ENCODE results near the gene APOB. TPM values are rescaled to one million over a fixed set of nuclear protein-coding genes. Genes with fewer than 3 reads are reported as not detected.

Gene APOB
- total and polyA plus RNA-seq, 2 of the 13 experiments (the other 11 are each of a cell fraction or from before 2014, with no cell fraction given), result 1,569 to 2,515 TPM

DNA sequence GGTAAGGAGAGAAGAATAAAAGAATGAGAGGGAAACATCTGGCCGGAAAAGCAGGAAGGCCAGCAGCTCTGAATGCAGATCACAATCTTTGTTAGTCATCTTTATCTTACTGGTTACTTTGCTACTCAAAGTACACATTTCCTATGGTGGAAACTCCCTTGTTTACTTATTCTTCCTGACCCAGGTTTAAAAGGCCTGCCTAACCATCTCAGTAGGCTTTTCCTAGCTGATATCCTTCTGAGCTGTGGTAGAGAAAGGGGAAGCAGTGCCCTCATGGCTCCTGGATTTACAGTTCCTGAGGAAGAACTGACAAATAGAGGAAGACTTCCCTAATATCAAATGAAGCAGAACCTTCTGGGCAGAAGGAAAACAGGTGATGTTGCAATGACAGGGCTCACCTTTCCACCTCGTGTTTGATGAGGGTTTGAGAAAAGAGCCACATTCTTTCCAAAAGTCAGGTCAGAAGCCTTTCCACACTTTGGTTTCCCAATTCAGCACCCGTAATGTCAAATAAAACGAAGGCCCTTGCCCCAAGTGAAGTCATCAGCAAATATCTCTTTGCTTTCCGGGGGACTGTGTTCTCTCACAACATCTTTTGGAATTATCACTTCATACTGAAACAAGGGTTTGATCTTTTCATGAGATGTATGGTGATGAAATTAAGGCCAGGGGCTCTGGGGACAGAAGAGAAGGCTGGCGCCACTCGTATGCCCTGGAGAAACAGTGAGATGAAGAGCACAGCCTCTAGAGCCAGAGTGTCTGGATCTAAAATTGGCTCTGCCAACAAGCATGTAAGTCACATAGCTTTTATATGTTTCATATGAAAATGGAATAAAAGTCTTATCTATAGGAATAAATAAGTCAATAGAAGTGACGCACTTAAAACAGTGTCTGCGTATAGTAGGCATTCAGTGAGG is 26.7 kb upstream of the APOB start (continued):
- TF ChIP-seq, protein P1, sequence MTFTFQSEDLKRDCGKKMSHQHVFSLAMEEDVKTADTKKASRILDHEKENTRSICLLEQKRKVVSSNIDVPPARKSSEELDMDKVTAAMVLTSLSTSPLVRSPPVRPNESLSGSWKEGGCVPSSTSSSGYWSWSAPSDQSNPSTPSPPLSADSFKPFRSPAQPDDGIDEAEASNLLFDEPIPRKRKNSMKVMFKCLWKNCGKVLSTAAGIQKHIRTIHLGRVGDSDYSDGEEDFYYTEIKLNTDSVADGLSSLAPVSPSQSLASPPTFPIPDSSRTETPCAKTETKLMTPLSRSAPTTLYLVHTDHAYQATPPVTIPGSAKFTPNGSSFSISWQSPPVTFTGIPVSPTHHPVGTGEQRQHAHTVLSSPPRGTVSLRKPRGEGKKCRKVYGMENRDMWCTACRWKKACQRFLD (CRISPR knock-in tag; IDR thresholded peaks at IDR 0.05; ENCODE audit: borderline replicate concordance), result no peak
- TF ChIP-seq POLR2A (IDR thresholded peaks at IDR 0.05; ENCODE audit: insufficient read depth in 1 of 2, low read depth in 2 of 2, low read length in 2 of 2) (peak; percentile 82 to 88), TCF7 (IDR thresholded peaks at IDR 0.05; ENCODE audit: low read depth) (peak; percentile 78), ZMYM2 (CRISPR knock-in tag; IDR thresholded peaks at IDR 0.05) (no peak), CAMTA2 (CRISPR knock-in tag; IDR thresholded peaks at IDR 0.05; ENCODE audit: borderline replicate concordance) (no peak), NPAS2 (CRISPR knock-in tag; IDR thresholded peaks at IDR 0.05; ENCODE audit: borderline replicate concordance) (no peak), ZNF572 (CRISPR knock-in tag; IDR thresholded peaks at IDR 0.05) (no peak), SRSF1 (optimal IDR thresholded peaks at IDR 0.05; ENCODE audit: low read depth, low read length) (no peak), KAT7 (CRISPR knock-in tag; IDR thresholded peaks at IDR 0.05; ENCODE audit: borderline replicate concordance) (peak; percentile 79; the same call in 1 of the 2 replicates), HDAC1 (CRISPR knock-in tag; IDR thresholded peaks at IDR 0.05) (peak; percentile 90), CREBL2 (CRISPR knock-in tag; IDR thresholded peaks at IDR 0.05; ENCODE audit: borderline replicate concordance) (no peak), HOXA7 (CRISPR knock-in tag; IDR thresholded peaks at IDR 0.05) (no peak), HNF4G (IDR thresholded peaks at IDR 0.05; ENCODE audit: borderline replicate concordance, low read depth, low read length) (peak; percentile 62), HNF4G (CRISPR knock-in tag; IDR thresholded peaks at IDR 0.05; ENCODE audit: borderline replicate concordance, low read depth) (peak; percentile 91), SMC3 (IDR thresholded peaks at IDR 0.05; ENCODE audit: low read length) (0 out of 2 replicates have a peak, but pooled peaks have one; percentile 1), ZBTB39 (CRISPR knock-in tag; IDR thresholded peaks at IDR 0.05) (no peak; the same call in 1 of the 2 replicates), ZMYM3 (CRISPR knock-in tag; IDR thresholded peaks at IDR 0.05) (no peak; the same call in 1 of the 2 replicates), ZNF784 (CRISPR knock-in tag; IDR thresholded peaks at IDR 0.05; ENCODE audit: borderline replicate concordance) (0 out of 2 replicates have a peak, but pooled peaks have one; percentile 65)
- TF ChIP-seq, protein P2, sequence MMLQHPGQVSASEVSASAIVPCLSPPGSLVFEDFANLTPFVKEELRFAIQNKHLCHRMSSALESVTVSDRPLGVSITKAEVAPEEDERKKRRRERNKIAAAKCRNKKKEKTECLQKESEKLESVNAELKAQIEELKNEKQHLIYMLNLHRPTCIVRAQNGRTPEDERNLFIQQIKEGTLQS (CRISPR knock-in tag; IDR thresholded peaks at IDR 0.05), result peak; percentile 77
- TF ChIP-seq, protein P3, sequence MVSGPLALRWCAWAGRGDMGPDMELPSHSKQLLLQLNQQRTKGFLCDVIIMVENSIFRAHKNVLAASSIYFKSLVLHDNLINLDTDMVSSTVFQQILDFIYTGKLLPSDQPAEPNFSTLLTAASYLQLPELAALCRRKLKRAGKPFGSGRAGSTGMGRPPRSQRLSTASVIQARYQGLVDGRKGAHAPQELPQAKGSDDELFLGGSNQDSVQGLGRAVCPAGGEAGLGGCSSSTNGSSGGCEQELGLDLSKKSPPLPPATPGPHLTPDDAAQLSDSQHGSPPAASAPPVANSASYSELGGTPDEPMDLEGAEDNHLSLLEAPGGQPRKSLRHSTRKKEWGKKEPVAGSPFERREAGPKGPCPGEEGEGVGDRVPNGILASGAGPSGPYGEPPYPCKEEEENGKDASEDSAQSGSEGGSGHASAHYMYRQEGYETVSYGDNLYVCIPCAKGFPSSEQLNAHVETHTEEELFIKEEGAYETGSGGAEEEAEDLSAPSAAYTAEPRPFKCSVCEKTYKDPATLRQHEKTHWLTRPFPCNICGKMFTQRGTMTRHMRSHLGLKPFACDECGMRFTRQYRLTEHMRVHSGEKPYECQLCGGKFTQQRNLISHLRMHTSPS (CRISPR knock-in tag; IDR thresholded peaks at IDR 0.05; ENCODE audit: low read depth), result no peak
- TF ChIP-seq, protein P4, sequence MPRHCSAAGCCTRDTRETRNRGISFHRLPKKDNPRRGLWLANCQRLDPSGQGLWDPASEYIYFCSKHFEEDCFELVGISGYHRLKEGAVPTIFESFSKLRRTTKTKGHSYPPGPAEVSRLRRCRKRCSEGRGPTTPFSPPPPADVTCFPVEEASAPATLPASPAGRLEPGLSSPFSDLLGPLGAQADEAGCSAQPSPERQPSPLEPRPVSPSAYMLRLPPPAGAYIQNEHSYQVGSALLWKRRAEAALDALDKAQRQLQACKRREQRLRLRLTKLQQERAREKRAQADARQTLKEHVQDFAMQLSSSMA (CRISPR knock-in tag; IDR thresholded peaks at IDR 0.05), result no peak

Data from HepG2 (cell line).